Panc1 (cell line): ENCODE results near the gene TMEM204. TPM values are rescaled to one million over a fixed set of nuclear protein-coding genes. Genes with fewer than 3 reads are reported as not detected.

Experiments used
- ATAC-seq: fragments of 200-7000 bp; cut with Tn5 transposase; 2 replicates; pipeline ENCODE4 v1.9.1; 2020; ENCODE audit warnings: mild to moderate bottlenecking, moderate library complexity
- Bru-seq: library from RNA; stranded (reverse); fragments of 400-500 nt; gene quantifications from one replicate; lab custom pipeline; 2021; lab: Mats Ljungman, UMichigan
- BruChase-seq, 2 experiments: library from RNA; stranded (reverse); fragments of 400-500 nt; gene quantifications; one replicate each; lab custom pipeline; 2021; lab: Mats Ljungman, UMichigan
- BruUV-seq: library from RNA; stranded (reverse); fragments of 400-500 nt; replicated peaks from 2 replicates; lab custom pipeline; 2021; lab: Mats Ljungman, UMichigan
- CTCF ChIA-PET: fragments of 300-600 bp; sonication (Branson Sonifier 250); formaldehyde crosslinking; loops from one replicate; lab custom pipeline; 2022; ENCODE audit warnings: antibody characterized with exemption; lab: Charles Lee
- POLR2A ChIA-PET: fragments of 300-600 bp; sonication (Branson Sonifier 250); formaldehyde crosslinking; loops from one replicate; lab custom pipeline; 2022; ENCODE audit warnings: antibody characterized with exemption; lab: Charles Lee
- DNase-seq: peaks from one replicate; pipeline ENCODE4 v3.0.0-alpha.2; 2010; ENCODE audit warnings: low read depth, low spot score
- H3K27ac ChIP-seq: 2 replicates; pipeline ENCODE4 v1.5.1; 2011; ENCODE audit warnings: mild to moderate bottlenecking, low read length, inconsistent platforms
- H3K27me3 ChIP-seq: fragments of 200-500 bp; sonication (Bioruptor generic); 2 replicates; pipeline ENCODE4 v1.6.0; 2014; ENCODE audit warnings: low read length, inconsistent platforms; ENCODE audit not compliant: control insufficient read depth, insufficient read depth
- H3K36me3 ChIP-seq: fragments of 200-500 bp; sonication (Bioruptor generic); 2 replicates; pipeline ENCODE4 v1.5.1; 2014; ENCODE audit warnings: inconsistent platforms, mild to moderate bottlenecking, low read length, moderate library complexity; ENCODE audit not compliant: control insufficient read depth, insufficient read depth
- H3K4me1 ChIP-seq: 2 replicates; pipeline ENCODE4 v1.5.1; 2011; ENCODE audit warnings: inconsistent platforms, mild to moderate bottlenecking, low read length, moderate library complexity; ENCODE audit not compliant: control insufficient read depth, insufficient read depth
- H3K4me3 ChIP-seq, 2 experiments: 2 replicates each; pipeline ENCODE4 v1.5.1; 2011 to 2012; ENCODE audit warnings: low read depth in 2 of 2, low read length in 2 of 2, mild to moderate bottlenecking in 2 of 2, inconsistent platforms in 1 of 2, moderate library complexity in 1 of 2
- H3K9me3 ChIP-seq: fragments of 200-500 bp; sonication (Bioruptor generic); 2 replicates; pipeline ENCODE4 v1.5.1; 2014; ENCODE audit warnings: low read depth, mild to moderate bottlenecking, inconsistent platforms, low read length, moderate library complexity; ENCODE audit not compliant: control insufficient read depth, insufficient read depth
- POLR2AphosphoS5 ChIP-seq: IDR thresholded peaks from 2 replicates; pipeline ENCODE4 v1.6.1; 2012; ENCODE audit warnings: mild to moderate bottlenecking, low read depth, low read length, moderate library complexity
- SIN3A ChIP-seq: IDR thresholded peaks from 2 replicates; pipeline ENCODE4 v1.6.1; 2012; ENCODE audit warnings: low read depth, mild to moderate bottlenecking, low read length, moderate library complexity, borderline replicate concordance; ENCODE audit not compliant: insufficient read depth
- TCF7L2 ChIP-seq: IDR thresholded peaks from 2 replicates; pipeline ENCODE4 v1.6.1; 2011; ENCODE audit warnings: mild to moderate bottlenecking, low read depth, low read length, inconsistent platforms
- in situ Hi-C: cut with HindIII; loops from 2 replicates; pipeline ENCODE4 v1.10.0; 2016; ENCODE audit warnings: low sequenced_read_pairs, low pct_unique_long_range_greater_than_20kb
- intact Hi-C: fragments of 100-400 bp; cut with micrococcal nuclease; formaldehyde crosslinking; loops from one replicate; pipeline ENCODE4 v1.10.0; 2022; ENCODE audit not compliant: unreplicated experiment
- long read RNA-seq: library from polyadenylated mRNA; unstranded; transcript quantifications from one replicate; pipeline ENCODE4 v2.0.0, GENCODE V29; 2021; ENCODE audit not compliant: unreplicated experiment
- polyA plus RNA-seq: library from polyadenylated mRNA; unstranded; fragments of >200 nt; gene quantifications from one replicate; pipeline ENCODE4 v1.2.1, GENCODE V29; 2012; ENCODE audit warnings: missing spikeins; ENCODE audit not compliant: insufficient read length
- total RNA-seq: library from RNA; stranded (reverse); gene quantifications from one replicate; pipeline ENCODE4 v1.2.1, GENCODE V29; 2021; ENCODE audit not compliant: unreplicated experiment
- TF ChIP-seq, protein P1 (sequence below): fragments of 450-650 bp; IDR thresholded peaks from 2 replicates; pipeline ENCODE4 v1.5.1; 2017; ENCODE audit warnings: mild to moderate bottlenecking
- TF ChIP-seq, protein P2 (sequence below), 2 experiments: IDR thresholded peaks; 2 replicates each; pipeline ENCODE4 v1.6.1; 2011 to 2012; ENCODE audit warnings: low read depth in 2 of 2, control low read depth in 1 of 2, low read length in 1 of 2, mild to moderate bottlenecking in 1 of 2, moderate library complexity in 1 of 2; ENCODE audit not compliant: insufficient read depth in 1 of 2

TMEM204 gene
- total RNA-seq (0.13 TPM), Bru-seq, nascent RNA (percentile 7 among the genes with signal in this experiment), BruChase-seq, experiment 1, labeled RNA remaining after a 2-hour chase (not detected), BruChase-seq, experiment 2, labeled RNA remaining after a 6-hour chase (percentile 4 among the genes with signal in this experiment)
- polyA plus RNA-seq = 0.48 TPM
- long read RNA-seq = 0 reads

DNA sequence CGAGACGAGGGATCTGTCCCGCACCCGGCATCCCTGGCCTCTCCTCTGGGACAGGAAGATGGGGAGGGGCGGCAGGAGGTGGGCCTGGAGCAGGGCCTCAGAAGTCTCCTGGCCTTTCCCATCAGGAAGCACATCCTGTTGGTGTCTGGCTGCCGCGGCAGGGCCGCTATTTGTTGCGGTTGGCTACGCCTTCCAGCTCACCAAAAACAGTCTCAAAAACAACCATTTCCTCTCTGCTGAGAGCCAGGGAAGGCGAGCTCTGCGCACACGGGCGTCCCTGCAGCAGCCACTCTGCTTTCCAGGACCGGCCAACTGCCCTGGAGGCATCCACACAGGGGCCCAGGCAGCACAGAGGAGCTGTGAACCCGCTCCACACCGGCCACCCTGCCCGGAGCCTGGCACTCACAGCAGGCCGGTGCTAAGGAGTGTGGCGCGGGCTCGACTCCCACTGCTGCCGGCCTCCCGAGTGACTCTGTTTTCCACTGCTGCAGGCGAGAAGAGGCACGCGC lies at the start of gene TMEM204:
Gene TMEM204, plus strand, starts transcription at position 224 of the 509 bp plus-strand sequence. CDS start 610 bp downstream, outside the sequence.
- intact Hi-C loops (no loop called here), in situ Hi-C loops (no loop called here)
- no peak; the same call in 1 of the 2 replicates for ATAC-seq
- H3K4me3 ChIP-seq = no peak within 1 kb of the TSS; a peak in 1 of 4 replicates
- CTCF ChIA-PET = interaction anchor here (0.6 kb wide), 1 partner anchor 20 kb away, joined by 3 read pairs; no protein-coding TSS in a partner anchor
- no peak within 1 kb of the TSS for H3K27ac ChIP-seq
- H3K36me3 ChIP-seq = no peaks in the 10 kb centered on the region
- no TSS peak for BruUV-seq
- TF ChIP-seq SIN3A = no peak
- TF ChIP-seq, protein P1, sequence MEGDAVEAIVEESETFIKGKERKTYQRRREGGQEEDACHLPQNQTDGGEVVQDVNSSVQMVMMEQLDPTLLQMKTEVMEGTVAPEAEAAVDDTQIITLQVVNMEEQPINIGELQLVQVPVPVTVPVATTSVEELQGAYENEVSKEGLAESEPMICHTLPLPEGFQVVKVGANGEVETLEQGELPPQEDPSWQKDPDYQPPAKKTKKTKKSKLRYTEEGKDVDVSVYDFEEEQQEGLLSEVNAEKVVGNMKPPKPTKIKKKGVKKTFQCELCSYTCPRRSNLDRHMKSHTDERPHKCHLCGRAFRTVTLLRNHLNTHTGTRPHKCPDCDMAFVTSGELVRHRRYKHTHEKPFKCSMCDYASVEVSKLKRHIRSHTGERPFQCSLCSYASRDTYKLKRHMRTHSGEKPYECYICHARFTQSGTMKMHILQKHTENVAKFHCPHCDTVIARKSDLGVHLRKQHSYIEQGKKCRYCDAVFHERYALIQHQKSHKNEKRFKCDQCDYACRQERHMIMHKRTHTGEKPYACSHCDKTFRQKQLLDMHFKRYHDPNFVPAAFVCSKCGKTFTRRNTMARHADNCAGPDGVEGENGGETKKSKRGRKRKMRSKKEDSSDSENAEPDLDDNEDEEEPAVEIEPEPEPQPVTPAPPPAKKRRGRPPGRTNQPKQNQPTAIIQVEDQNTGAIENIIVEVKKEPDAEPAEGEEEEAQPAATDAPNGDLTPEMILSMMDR = no peak
- TF ChIP-seq, protein P2, sequence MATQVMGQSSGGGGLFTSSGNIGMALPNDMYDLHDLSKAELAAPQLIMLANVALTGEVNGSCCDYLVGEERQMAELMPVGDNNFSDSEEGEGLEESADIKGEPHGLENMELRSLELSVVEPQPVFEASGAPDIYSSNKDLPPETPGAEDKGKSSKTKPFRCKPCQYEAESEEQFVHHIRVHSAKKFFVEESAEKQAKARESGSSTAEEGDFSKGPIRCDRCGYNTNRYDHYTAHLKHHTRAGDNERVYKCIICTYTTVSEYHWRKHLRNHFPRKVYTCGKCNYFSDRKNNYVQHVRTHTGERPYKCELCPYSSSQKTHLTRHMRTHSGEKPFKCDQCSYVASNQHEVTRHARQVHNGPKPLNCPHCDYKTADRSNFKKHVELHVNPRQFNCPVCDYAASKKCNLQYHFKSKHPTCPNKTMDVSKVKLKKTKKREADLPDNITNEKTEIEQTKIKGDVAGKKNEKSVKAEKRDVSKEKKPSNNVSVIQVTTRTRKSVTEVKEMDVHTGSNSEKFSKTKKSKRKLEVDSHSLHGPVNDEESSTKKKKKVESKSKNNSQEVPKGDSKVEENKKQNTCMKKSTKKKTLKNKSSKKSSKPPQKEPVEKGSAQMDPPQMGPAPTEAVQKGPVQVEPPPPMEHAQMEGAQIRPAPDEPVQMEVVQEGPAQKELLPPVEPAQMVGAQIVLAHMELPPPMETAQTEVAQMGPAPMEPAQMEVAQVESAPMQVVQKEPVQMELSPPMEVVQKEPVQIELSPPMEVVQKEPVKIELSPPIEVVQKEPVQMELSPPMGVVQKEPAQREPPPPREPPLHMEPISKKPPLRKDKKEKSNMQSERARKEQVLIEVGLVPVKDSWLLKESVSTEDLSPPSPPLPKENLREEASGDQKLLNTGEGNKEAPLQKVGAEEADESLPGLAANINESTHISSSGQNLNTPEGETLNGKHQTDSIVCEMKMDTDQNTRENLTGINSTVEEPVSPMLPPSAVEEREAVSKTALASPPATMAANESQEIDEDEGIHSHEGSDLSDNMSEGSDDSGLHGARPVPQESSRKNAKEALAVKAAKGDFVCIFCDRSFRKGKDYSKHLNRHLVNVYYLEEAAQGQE (IDR thresholded peaks at IDR 0.05; ENCODE audit: insufficient read depth in 1 of 2, low read depth in 2 of 2, low read length in 1 of 2) = no peak
- TF ChIP-seq TCF7L2 = no peak
- TF ChIP-seq POLR2AphosphoS5 = no peak
- DNase-seq = no peak
- no peaks in the 10 kb centered on the region for H3K9me3 ChIP-seq
- H3K27me3 ChIP-seq = no peaks in the 10 kb centered on the region
- POLR2A ChIA-PET = no interaction called here
- no peaks in the 10 kb centered on the region for H3K4me1 ChIP-seq

DNA sequence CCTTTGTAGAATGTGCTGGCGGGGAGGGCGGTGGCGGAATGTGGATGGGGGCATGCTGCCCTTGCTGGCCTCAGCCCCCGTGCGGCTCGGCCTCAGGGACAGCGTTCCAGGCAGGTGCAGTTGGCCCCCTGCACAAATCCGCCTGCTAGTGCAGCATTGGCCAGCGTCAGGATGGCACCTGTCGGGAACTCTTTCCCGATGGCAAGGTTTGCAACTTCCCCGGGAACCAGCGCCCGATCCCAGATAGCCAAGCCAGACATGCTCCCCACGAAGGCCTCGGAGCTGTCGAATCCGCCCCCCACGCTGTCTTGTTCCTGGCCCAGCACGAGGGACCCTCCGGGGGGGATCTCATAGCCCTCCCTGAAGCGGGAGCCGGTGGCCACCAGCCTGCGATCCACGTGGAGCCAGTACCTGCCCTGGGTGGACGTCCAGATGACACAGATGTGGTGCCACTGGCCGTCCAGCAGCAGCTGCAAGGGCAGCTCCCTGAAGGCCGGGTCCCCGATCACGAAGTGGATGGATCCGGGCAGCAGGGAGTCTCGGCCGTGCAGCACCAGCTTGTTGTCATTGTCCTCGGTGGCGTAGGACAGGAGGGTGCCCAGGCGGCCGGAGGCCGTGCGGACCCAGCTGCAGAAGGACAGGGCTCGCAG lies 47.5 kb upstream of the TMEM204 start:
- intact Hi-C loops (no loop called here), in situ Hi-C loops (no loop called here)
- no peaks in the 10 kb centered on the region for H3K4me1 ChIP-seq
- CTCF ChIA-PET = no interaction called here
- H3K27me3 ChIP-seq = no peaks in the 10 kb centered on the region
- TF ChIP-seq SIN3A (no peak), TCF7L2 (no peak), POLR2AphosphoS5 (no peak)
- TF ChIP-seq, protein P1 = no peak
- TF ChIP-seq, protein P2 (IDR thresholded peaks at IDR 0.05; ENCODE audit: insufficient read depth in 1 of 2, low read depth in 2 of 2, low read length in 1 of 2) = no peak
- no peak for DNase-seq
- H3K4me3 ChIP-seq = no peak overlapping the region
- BruUV-seq = no TSS peak
- no peaks in the 10 kb centered on the region for H3K9me3 ChIP-seq
- no peaks in the 10 kb centered on the region for H3K36me3 ChIP-seq
- POLR2A ChIA-PET = no interaction called here
- no peak for ATAC-seq
- no peak overlapping the region for H3K27ac ChIP-seq
